ENCODE results near the gene KIAA0753.
"Not testable (repeated sequence)": the region's sequence is repeated elsewhere in the genome, so short reads cannot be mapped to it uniquely, and the experiment has no call there.

DNA sequence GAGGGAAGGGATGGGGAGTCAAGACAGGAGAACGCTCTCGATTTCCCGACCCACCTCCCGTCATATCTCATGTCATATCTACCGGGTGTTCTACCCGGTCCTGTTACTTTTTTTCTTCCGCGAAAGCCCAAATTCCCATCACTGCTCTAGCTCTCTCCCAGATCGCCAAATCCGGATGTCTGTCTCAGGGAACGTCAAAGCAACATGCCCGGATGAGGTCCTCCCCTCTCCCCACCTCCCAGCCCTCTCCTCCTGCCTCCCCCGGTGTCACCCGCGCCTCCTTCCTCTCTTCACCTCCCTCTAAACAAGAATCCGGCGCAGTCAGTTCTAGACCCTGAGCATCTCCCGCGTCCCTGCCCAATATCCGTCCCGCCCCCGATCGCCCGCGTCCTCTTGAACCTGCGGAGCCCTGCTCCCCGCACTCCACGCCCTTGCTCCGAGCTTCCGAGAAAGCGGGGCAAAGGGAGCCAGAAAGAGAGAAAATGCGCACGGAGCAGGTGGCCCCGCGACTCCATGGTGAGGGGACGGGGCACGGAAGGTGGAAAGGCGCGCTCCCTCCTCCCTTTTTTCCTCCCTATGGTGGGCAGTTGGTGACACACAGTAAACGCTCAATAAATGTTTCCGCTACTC lies 15.3 kb upstream of the KIAA0753 start:
- TF ChIP-seq, protein P1, sequence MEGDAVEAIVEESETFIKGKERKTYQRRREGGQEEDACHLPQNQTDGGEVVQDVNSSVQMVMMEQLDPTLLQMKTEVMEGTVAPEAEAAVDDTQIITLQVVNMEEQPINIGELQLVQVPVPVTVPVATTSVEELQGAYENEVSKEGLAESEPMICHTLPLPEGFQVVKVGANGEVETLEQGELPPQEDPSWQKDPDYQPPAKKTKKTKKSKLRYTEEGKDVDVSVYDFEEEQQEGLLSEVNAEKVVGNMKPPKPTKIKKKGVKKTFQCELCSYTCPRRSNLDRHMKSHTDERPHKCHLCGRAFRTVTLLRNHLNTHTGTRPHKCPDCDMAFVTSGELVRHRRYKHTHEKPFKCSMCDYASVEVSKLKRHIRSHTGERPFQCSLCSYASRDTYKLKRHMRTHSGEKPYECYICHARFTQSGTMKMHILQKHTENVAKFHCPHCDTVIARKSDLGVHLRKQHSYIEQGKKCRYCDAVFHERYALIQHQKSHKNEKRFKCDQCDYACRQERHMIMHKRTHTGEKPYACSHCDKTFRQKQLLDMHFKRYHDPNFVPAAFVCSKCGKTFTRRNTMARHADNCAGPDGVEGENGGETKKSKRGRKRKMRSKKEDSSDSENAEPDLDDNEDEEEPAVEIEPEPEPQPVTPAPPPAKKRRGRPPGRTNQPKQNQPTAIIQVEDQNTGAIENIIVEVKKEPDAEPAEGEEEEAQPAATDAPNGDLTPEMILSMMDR (IDR thresholded peaks at IDR 0.05; ENCODE audit: low read depth, low read length, poor library complexity, severe bottlenecking): not testable (repeated sequence)
- TF ChIP-seq EZH2phosphoT487 (IDR thresholded peaks at IDR 0.05; ENCODE audit: borderline replicate concordance, low read length): not testable (repeated sequence)
